Kidney (tissue), 14 donors: Measurements from ENCODE around the gene SCP2. TPM values are rescaled to one million over a fixed set of nuclear protein-coding genes. Genes with fewer than 3 reads are reported as not detected.
"Not testable (repeated sequence)": the region's sequence is repeated elsewhere in the genome, so short reads cannot be mapped to it uniquely, and the experiment has no call there.

Experiments
- DNase-seq, 5 donors: peaks; one replicate each; pipeline ENCODE4 v3.0.0-alpha.2; 2013 to 2020
- FAIRE-seq: peaks from 2 replicates; lab custom pipeline; 2012; peaks lifted over from hg19 to GRCh38; lab: Jason Lieb, UNC
- H3K27ac ChIP-seq, 2 donors: one replicate each; pipeline ENCODE4 v1.7.0; 2013; ENCODE audit warnings: low read depth in 2 of 2, low read length in 2 of 2, inconsistent platforms in 1 of 2
- H3K27me3 ChIP-seq: one replicate; pipeline ENCODE4 v1.7.1; 2013; ENCODE audit warnings: low read length, inconsistent platforms; ENCODE audit not compliant: control insufficient read depth, insufficient read depth
- H3K36me3 ChIP-seq, 3 donors: one replicate each; pipeline versions ENCODE4 v1.7.0 to v1.7.1; 2013; ENCODE audit warnings: low read length in 3 of 3, control low read depth in 1 of 3, inconsistent platforms in 1 of 3; ENCODE audit not compliant: insufficient read depth in 3 of 3, control insufficient read depth in 2 of 3
- H3K4me1 ChIP-seq, 3 donors: one replicate each; pipeline versions ENCODE4 v1.7.0 to v1.7.1; 2013; ENCODE audit warnings: low read length in 3 of 3, inconsistent platforms in 1 of 3, low read depth in 1 of 3; ENCODE audit not compliant: control insufficient read depth in 2 of 3, insufficient read depth in 2 of 3
- H3K4me3 ChIP-seq, 3 donors: one replicate each; pipeline versions ENCODE4 v1.7.0 to v1.8.1; 2013; ENCODE audit warnings: low read length in 3 of 3, control low read depth in 1 of 3, inconsistent platforms in 1 of 3
- H3K9ac ChIP-seq, 3 donors: one replicate each; pipeline versions ENCODE4 v1.7.0 to v1.7.1; 2013; ENCODE audit warnings: low read length in 3 of 3, control low read depth in 1 of 3, inconsistent platforms in 1 of 3
- H3K9me3 ChIP-seq, 3 donors: one replicate each; pipeline versions ENCODE4 v1.7.0 to v1.7.1; 2013; ENCODE audit warnings: low read length in 3 of 3, control low read depth in 1 of 3, inconsistent platforms in 1 of 3; ENCODE audit not compliant: control insufficient read depth in 2 of 3, insufficient read depth in 1 of 3
- intact Hi-C: fragments of 100-400 bp; cut with DNase I; formaldehyde crosslinking; loops from one replicate; pipeline ENCODE4 v1.11.1; 2022
- polyA plus RNA-seq: library from polyadenylated mRNA; stranded (reverse); fragments of 350-450 nt; fragmentation: Illumina TruSeq; extraction: RNeasy Lipid Tissue Mini Kit (QIAGEN cat#74804); gene quantifications from one replicate; pipeline ENCODE4 v1.2.3, GENCODE V29; 2014; ENCODE audit warnings: low read depth, low replicate concordance; ENCODE audit not compliant: insufficient read depth
- total RNA-seq: library from RNA; stranded (reverse); fragmentation: NEBNext Ultra II Directional; extraction: Animal tissue kit (Norgen Biotek cat#: 25700); gene quantifications from one replicate; pipeline ENCODE4 v1.2.1, GENCODE V29; 2021
- TF ChIP-seq, protein P1 (sequence below): IDR thresholded peaks from 3 replicates; pipeline ENCODE4 v1.5.1; 2012; ENCODE audit warnings: mild to moderate bottlenecking, moderate library complexity, borderline replicate concordance; ENCODE audit not compliant: insufficient read depth; ENCODE audit errors: extremely low read depth
- donor health status: control.
- donor health status: control.
- donor health status: control.
- donor health status: control.
- donor health status: control.
- donor health status: DM: yes; HTN: yes; CAD: no.
- donor health status: Normal renal cell carcinoma (clear cell type).

Gene SCP2
- total and polyA plus RNA-seq, 2 donors from 2014 or later = 168 to 226 TPM

- H3K9ac ChIP-seq = peak overlapping the region in 1 of 3 donors; percentile 10
- H3K27ac ChIP-seq = peak overlapping the region in 1 of 2 donors; percentile 37
- no peaks in the 10 kb centered on the region for H3K9me3 ChIP-seq
- FAIRE-seq (peak; percentile 35), DNase-seq (peak in 2 of 5 donors; percentile 87 to 89)
- peak overlapping the region in 2 of 3 donors; percentile 23 for H3K4me3 ChIP-seq
- peaks cover 0 to 9% (median 0%) of the 10 kb centered on the region in 3 donors for H3K36me3 ChIP-seq
- intact Hi-C loops = no loop called here
- H3K4me1 ChIP-seq = peaks cover 0 to 5% (median 4%) of the 10 kb centered on the region in 3 donors
- no peaks in the 10 kb centered on the region for H3K27me3 ChIP-seq
- TF ChIP-seq, protein P1, sequence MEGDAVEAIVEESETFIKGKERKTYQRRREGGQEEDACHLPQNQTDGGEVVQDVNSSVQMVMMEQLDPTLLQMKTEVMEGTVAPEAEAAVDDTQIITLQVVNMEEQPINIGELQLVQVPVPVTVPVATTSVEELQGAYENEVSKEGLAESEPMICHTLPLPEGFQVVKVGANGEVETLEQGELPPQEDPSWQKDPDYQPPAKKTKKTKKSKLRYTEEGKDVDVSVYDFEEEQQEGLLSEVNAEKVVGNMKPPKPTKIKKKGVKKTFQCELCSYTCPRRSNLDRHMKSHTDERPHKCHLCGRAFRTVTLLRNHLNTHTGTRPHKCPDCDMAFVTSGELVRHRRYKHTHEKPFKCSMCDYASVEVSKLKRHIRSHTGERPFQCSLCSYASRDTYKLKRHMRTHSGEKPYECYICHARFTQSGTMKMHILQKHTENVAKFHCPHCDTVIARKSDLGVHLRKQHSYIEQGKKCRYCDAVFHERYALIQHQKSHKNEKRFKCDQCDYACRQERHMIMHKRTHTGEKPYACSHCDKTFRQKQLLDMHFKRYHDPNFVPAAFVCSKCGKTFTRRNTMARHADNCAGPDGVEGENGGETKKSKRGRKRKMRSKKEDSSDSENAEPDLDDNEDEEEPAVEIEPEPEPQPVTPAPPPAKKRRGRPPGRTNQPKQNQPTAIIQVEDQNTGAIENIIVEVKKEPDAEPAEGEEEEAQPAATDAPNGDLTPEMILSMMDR = no peak
Observed at GRCh38 chr1:52955129-52955970, 28.3 kb downstream of the SCP2 start.

- DNase-seq = no peak
- H3K4me1 ChIP-seq = no peaks in the 10 kb centered on the region
- intact Hi-C loops = no loop called here
- H3K9me3 ChIP-seq = no peaks in the 10 kb centered on the region
- no peaks in the 10 kb centered on the region for H3K27me3 ChIP-seq
- no peak overlapping the region for H3K4me3 ChIP-seq
- TF ChIP-seq, protein P1 = no peak
- H3K27ac ChIP-seq = no peak overlapping the region
- no peak overlapping the region for H3K9ac ChIP-seq
- FAIRE-seq = no peak
- peaks cover 0 to 7% (median 3%) of the 10 kb centered on the region in 3 donors for H3K36me3 ChIP-seq
Observed at GRCh38 chr1:52963101-52963500, 36.0 kb downstream of the SCP2 start.

DNA sequence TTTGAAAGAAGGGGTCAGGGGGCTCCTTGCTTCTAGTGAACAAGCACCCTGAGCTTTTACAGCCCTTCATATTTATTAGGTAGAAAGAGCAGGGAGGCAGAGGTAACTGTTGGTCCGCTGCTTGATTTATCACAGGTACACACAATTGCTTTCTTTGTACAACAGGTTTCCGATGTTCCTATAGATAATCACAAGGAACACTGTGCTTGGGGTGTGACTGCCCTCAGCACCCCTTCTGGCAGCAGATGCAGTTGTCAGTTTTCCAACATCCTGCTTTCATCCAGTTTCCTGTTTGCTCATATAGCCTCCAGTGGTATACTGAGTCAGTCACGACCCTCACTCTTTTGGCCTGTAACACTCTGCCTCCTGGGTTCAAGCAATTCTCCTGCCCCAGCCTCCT, 40.6 kb downstream of the SCP2 start:
- intact Hi-C loops = no loop called here
- no peak for FAIRE-seq
- Histone ChIP-seq H3K4me1 (no peaks in the 10 kb centered on the region), H3K9ac (no peak overlapping the region), H3K27ac (no peak overlapping the region), H3K9me3 (no peaks in the 10 kb centered on the region), H3K36me3 (peaks cover 0 to 3% (median 0%) of the 10 kb centered on the region in 3 donors), H3K4me3 (no peak overlapping the region), H3K27me3 (no peaks in the 10 kb centered on the region)
- TF ChIP-seq, protein P1 = no peak
- DNase-seq = no peak

GRCh38 chr1:52969234-52969633, 42.2 kb downstream of the SCP2 start:
- H3K27ac ChIP-seq, FAIRE-seq, H3K27me3 ChIP-seq, intact Hi-C loops, H3K9me3 ChIP-seq, H3K4me1 ChIP-seq, DNase-seq, H3K36me3 ChIP-seq, H3K9ac ChIP-seq, H3K4me3 ChIP-seq: not testable (repeated sequence)
